HEK293 (cell line): ENCODE results near the gene MYMK.
A peak's percentile ranks its signal among the peaks of the same experiment; 100 is the strongest.

Experiments used
- CTCF ChIA-PET: fragments of 350-600 bp; formaldehyde crosslinking; extraction: SDS; loops from one replicate; lab custom pipeline; 2021; ENCODE audit warnings: antibody characterized with exemption; lab: Yijun Ruan, JAX
- POLR2A ChIA-PET: fragments of 300-600 bp; formaldehyde crosslinking; extraction: SDS; loops from one replicate; lab custom pipeline; 2020; ENCODE audit warnings: antibody characterized with exemption, inconsistent platforms; lab: Yijun Ruan, JAX
- H3K27ac ChIP-seq: fragments of 200-500 bp; sonication (Bioruptor generic); 2 replicates; pipeline ENCODE4 v1.5.1; 2014; ENCODE audit warnings: low read depth, low read length, control low read depth, inconsistent platforms; ENCODE audit errors: extremely low read depth
- H3K36me3 ChIP-seq, 2 experiments: fragments of 200-500 bp in 1 of 2; sonication (Bioruptor generic) in 1 of 2; 1 replicate in 1 of 2; 2 replicates in 1 of 2; pipeline ENCODE4 v1.5.1; 2014 to 2017; ENCODE audit warnings: inconsistent platforms in 2 of 2, low read length in 2 of 2; ENCODE audit not compliant: control insufficient read depth in 2 of 2, insufficient read depth in 1 of 2
- H3K4me1 ChIP-seq: fragments of 200-500 bp; sonication (Bioruptor generic); 2 replicates; pipeline ENCODE4 v1.5.1; 2014; ENCODE audit warnings: mild to moderate bottlenecking, low read length, inconsistent platforms; ENCODE audit not compliant: control insufficient read depth, insufficient read depth
- H3K4me3 ChIP-seq: 2 replicates; pipeline ENCODE4 v1.5.1; 2011; ENCODE audit warnings: low read depth, mild to moderate bottlenecking, control low read depth, low read length, moderate library complexity
- H3K9me3 ChIP-seq: fragments of 200-500 bp; sonication (Bioruptor generic); 2 replicates; pipeline ENCODE4 v1.5.1; 2014; ENCODE audit warnings: low read depth, low read length, inconsistent platforms; ENCODE audit not compliant: control insufficient read depth, insufficient read depth
- GLIS1 ChIP-seq: fragments of 450-650 bp; formaldehyde crosslinking; IDR thresholded peaks from 2 replicates; pipeline ENCODE4 v1.5.1; 2016; ENCODE audit warnings: missing biosample characterization, missing genetic modification characterization
- KLF10 ChIP-seq: fragments of 450-650 bp; IDR thresholded peaks from 2 replicates; pipeline ENCODE4 v1.5.1; 2018; ENCODE audit warnings: missing biosample characterization, mild to moderate bottlenecking, missing genetic modification characterization
- KLF9 ChIP-seq: fragments of 450-650 bp; formaldehyde crosslinking; IDR thresholded peaks from 2 replicates; pipeline ENCODE4 v1.5.1; 2016; ENCODE audit warnings: missing biosample characterization, missing genetic modification characterization, low read depth
- OSR2 ChIP-seq: fragments of 450-650 bp; formaldehyde crosslinking; IDR thresholded peaks from 2 replicates; pipeline ENCODE4 v1.5.1; 2016; ENCODE audit warnings: missing biosample characterization, missing genetic modification characterization
- PRDM6 ChIP-seq: fragments of 450-650 bp; formaldehyde crosslinking; IDR thresholded peaks from 2 replicates; pipeline ENCODE4 v1.5.1; 2017; ENCODE audit warnings: missing biosample characterization, missing genetic modification characterization
- RBAK ChIP-seq: fragments of 450-650 bp; formaldehyde crosslinking; IDR thresholded peaks from 2 replicates; pipeline ENCODE4 v1.5.1; 2016; ENCODE audit warnings: missing biosample characterization, missing genetic modification characterization
- SP2 ChIP-seq: fragments of 450-650 bp; formaldehyde crosslinking; IDR thresholded peaks from 2 replicates; pipeline ENCODE4 v1.5.1; 2016; ENCODE audit warnings: missing biosample characterization, missing genetic modification characterization
- SP3 ChIP-seq: fragments of 450-650 bp; formaldehyde crosslinking; IDR thresholded peaks from 2 replicates; pipeline ENCODE4 v1.5.1; 2016; ENCODE audit warnings: missing biosample characterization, missing genetic modification characterization
- ZIC2 ChIP-seq: fragments of 450-650 bp; formaldehyde crosslinking; IDR thresholded peaks from 2 replicates; pipeline ENCODE4 v1.5.1; 2016; ENCODE audit warnings: missing biosample characterization, missing genetic modification characterization
- ZNF140 ChIP-seq: fragments of 450-650 bp; formaldehyde crosslinking; IDR thresholded peaks from 2 replicates; pipeline ENCODE4 v1.5.1; 2016; ENCODE audit warnings: missing biosample characterization, missing genetic modification characterization
- ZNF214 ChIP-seq: fragments of 450-650 bp; formaldehyde crosslinking; IDR thresholded peaks from 2 replicates; pipeline ENCODE4 v1.5.1; 2017; ENCODE audit warnings: missing biosample characterization, mild to moderate bottlenecking, missing genetic modification characterization, borderline replicate concordance
- ZNF354C ChIP-seq: fragments of 450-650 bp; formaldehyde crosslinking; IDR thresholded peaks from 2 replicates; pipeline ENCODE4 v1.5.1; 2016; ENCODE audit warnings: missing biosample characterization, missing genetic modification characterization, low read depth, borderline replicate concordance
- ZNF362 ChIP-seq: fragments of 450-650 bp; formaldehyde crosslinking; IDR thresholded peaks from 2 replicates; pipeline ENCODE4 v1.5.1; 2016; ENCODE audit warnings: missing biosample characterization, missing genetic modification characterization
- ZNF394 ChIP-seq: fragments of 450-650 bp; formaldehyde crosslinking; IDR thresholded peaks from 2 replicates; pipeline ENCODE4 v1.5.1; 2016; ENCODE audit warnings: missing biosample characterization, missing genetic modification characterization, mild to moderate bottlenecking, moderate library complexity, borderline replicate concordance
- ZNF518A ChIP-seq: fragments of 450-650 bp; formaldehyde crosslinking; conservative IDR thresholded peaks from 2 replicates; pipeline ENCODE4 v1.5.1; 2016; ENCODE audit warnings: low read depth, missing biosample characterization, missing genetic modification characterization
- ZNF664 ChIP-seq: fragments of 450-650 bp; formaldehyde crosslinking; IDR thresholded peaks from 2 replicates; pipeline ENCODE4 v1.5.1; 2016; ENCODE audit warnings: missing biosample characterization, missing genetic modification characterization
- ZNF830 ChIP-seq: fragments of 450-650 bp; IDR thresholded peaks from 2 replicates; pipeline ENCODE4 v1.5.0; 2018; ENCODE audit warnings: missing biosample characterization, missing genetic modification characterization, low read depth, mild to moderate bottlenecking, moderate library complexity
- ZSCAN30 ChIP-seq: fragments of 450-650 bp; IDR thresholded peaks from 2 replicates; pipeline ENCODE4 v1.5.1; 2018; ENCODE audit warnings: missing biosample characterization, mild to moderate bottlenecking, missing genetic modification characterization, moderate library complexity
- ZXDB ChIP-seq: fragments of 450-650 bp; formaldehyde crosslinking; IDR thresholded peaks from 2 replicates; pipeline ENCODE4 v1.5.1; 2016; ENCODE audit warnings: missing biosample characterization, missing genetic modification characterization
- TF ChIP-seq, protein P1 (sequence below): fragments of 450-650 bp; IDR thresholded peaks from 2 replicates; pipeline ENCODE4 v1.5.1; 2018; ENCODE audit warnings: missing biosample characterization, mild to moderate bottlenecking, missing genetic modification characterization
- TF ChIP-seq, protein P2 (sequence below): fragments of 450-650 bp; formaldehyde crosslinking; IDR thresholded peaks from 2 replicates; pipeline ENCODE4 v1.5.1; 2016; ENCODE audit warnings: missing biosample characterization, missing genetic modification characterization

Gene MYMK

GRCh38 chr9:133478851-133479711, 45.7 kb downstream of the MYMK start, which contains the start of gene SLC2A6 (continued):
- TF ChIP-seq, protein P1, sequence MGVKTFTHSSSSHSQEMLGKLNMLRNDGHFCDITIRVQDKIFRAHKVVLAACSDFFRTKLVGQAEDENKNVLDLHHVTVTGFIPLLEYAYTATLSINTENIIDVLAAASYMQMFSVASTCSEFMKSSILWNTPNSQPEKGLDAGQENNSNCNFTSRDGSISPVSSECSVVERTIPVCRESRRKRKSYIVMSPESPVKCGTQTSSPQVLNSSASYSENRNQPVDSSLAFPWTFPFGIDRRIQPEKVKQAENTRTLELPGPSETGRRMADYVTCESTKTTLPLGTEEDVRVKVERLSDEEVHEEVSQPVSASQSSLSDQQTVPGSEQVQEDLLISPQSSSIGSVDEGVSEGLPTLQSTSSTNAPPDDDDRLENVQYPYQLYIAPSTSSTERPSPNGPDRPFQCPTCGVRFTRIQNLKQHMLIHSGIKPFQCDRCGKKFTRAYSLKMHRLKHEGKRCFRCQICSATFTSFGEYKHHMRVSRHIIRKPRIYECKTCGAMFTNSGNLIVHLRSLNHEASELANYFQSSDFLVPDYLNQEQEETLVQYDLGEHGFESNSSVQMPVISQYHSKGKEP: no peak
- TF ChIP-seq SP3 (tag by site-specific recombination) (peak; percentile 68), ZNF214 (tag by site-specific recombination) (no peak), ZNF362 (tag by site-specific recombination) (no peak), KLF9 (peak; percentile 86), ZXDB (tag by site-specific recombination) (peak; percentile 81), ZNF664 (tag by site-specific recombination) (no peak), ZNF354C (tag by site-specific recombination) (no peak), OSR2 (tag by site-specific recombination) (no peak), ZIC2 (tag by site-specific recombination) (peak; percentile 72), KLF10 (peak; percentile 41; the same call in 1 of the 2 replicates), ZNF140 (tag by site-specific recombination) (no peak), ZNF394 (tag by site-specific recombination) (peak; percentile 59), SP2 (tag by site-specific recombination) (peak; percentile 74)
- TF ChIP-seq, protein P2, sequence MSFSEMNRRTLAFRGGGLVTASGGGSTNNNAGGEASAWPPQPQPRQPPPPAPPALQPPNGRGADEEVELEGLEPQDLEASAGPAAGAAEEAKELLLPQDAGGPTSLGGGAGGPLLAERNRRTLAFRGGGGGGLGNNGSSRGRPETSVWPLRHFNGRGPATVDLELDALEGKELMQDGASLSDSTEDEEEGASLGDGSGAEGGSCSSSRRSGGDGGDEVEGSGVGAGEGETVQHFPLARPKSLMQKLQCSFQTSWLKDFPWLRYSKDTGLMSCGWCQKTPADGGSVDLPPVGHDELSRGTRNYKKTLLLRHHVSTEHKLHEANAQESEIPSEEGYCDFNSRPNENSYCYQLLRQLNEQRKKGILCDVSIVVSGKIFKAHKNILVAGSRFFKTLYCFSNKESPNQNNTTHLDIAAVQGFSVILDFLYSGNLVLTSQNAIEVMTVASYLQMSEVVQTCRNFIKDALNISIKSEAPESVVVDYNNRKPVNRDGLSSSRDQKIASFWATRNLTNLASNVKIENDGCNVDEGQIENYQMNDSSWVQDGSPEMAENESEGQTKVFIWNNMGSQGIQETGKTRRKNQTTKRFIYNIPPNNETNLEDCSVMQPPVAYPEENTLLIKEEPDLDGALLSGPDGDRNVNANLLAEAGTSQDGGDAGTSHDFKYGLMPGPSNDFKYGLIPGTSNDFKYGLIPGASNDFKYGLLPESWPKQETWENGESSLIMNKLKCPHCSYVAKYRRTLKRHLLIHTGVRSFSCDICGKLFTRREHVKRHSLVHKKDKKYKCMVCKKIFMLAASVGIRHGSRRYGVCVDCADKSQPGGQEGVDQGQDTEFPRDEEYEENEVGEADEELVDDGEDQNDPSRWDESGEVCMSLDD: peak; percentile 61; the same call in 1 of the 2 replicates

DNA sequence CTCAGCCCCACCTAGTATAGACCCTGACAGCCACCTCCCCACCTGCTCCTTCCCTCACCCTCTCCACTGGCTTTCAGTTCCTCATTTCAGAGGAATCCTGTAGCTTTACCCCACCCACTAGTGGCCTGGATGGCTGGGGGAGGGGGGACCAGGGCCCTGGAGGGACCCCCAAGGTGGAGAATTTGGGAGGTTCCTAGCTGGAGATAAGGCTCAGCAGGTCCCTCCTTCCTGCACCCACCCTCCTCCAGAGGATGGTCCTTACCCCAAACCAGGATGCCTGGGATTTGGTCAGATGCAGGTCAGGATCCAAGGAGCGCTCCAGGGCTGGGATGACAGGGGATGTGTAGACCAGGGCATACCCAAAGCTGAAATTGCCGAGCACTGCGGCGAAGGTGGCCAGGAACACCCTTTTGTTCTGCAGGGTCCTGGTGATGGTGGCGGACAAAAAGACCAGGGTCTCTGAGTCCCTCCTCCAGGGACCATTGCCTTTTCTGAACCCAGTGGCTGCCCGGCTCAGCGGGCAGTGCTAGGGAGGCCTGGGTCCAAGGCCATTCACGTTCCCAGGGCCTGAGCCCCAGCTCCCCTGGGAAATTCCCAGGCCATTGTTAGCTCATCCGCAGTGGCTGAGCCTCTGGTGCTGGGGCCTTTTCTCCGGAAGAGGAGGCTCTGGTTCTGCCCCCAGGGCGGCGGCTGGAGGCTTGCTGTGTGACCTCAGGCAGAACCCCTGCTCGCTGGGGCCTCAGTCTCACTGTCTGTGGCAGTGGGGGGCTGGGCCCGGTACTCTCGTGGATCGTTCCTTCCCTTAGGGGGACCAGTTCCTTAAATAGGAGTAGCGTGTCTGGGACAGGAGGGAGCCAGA, 46.5 kb downstream of the MYMK start:
- peaks cover 0 to 36% of the 10 kb centered on the region in 2 experiments; a peak in 1 of 3 replicates for H3K36me3 ChIP-seq
- no peaks in the 10 kb centered on the region for H3K9me3 ChIP-seq
- ChIA-PET CTCF (interaction anchor here (0.6 to 3.4 kb wide), 4 partner anchors 8 to 832 kb away, joined by 3 to 15 read pairs (median 4); partner anchors contain the start of genes SURF1 and SURF2), POLR2A (interaction anchor here (0.8 to 3.3 kb wide), 7 partner anchors 10 to 130 kb away, joined by 3 to 12 read pairs (median 4); partner anchors contain the start of genes CACFD1, MED22 and RPL7A)
- H3K4me1 ChIP-seq: no peaks in the 10 kb centered on the region
- H3K27ac ChIP-seq: no peak overlapping the region; the same call in 1 of the 2 replicates
- H3K4me3 ChIP-seq: peak overlapping the region; percentile 52
- no peak for TF ChIP-seq PRDM6 (tag by site-specific recombination)
- peak; percentile 37; the same call in 1 of the 2 replicates for TF ChIP-seq GLIS1 (tag by site-specific recombination)
- TF ChIP-seq ZNF830 (tag by site-specific recombination): no peak
- no peak for TF ChIP-seq RBAK (tag by site-specific recombination)
- 0 out of 2 replicates have a peak, but pooled peaks have one; percentile 36 for TF ChIP-seq ZSCAN30 (tag by site-specific recombination)
- no peak for TF ChIP-seq ZNF518A (tag by site-specific recombination)
